NB4 (cell line): ENCODE results near the gene UTP11.

Experiments used
- CTCF ChIP-seq: IDR thresholded peaks from one replicate; pipeline ENCODE4 v1.5.1; 2012; ENCODE audit warnings: low read depth, low read length
- MAX ChIP-seq: IDR thresholded peaks from 2 replicates; pipeline ENCODE4 v1.6.1; 2011; ENCODE audit warnings: low read depth, low read length
- MYC ChIP-seq: IDR thresholded peaks from 2 replicates; pipeline ENCODE4 v1.6.1; 2011; ENCODE audit warnings: low read depth, low read length
- POLR2A ChIP-seq: IDR thresholded peaks from 2 replicates; pipeline ENCODE4 v1.6.1; 2011; ENCODE audit warnings: mild to moderate bottlenecking; ENCODE audit not compliant: insufficient read length; ENCODE audit errors: extremely low read depth

GRCh38 chr1:37965301-37965700 is 47.2 kb upstream of the UTP11 start:
- no peak for TF ChIP-seq CTCF
- no peak for TF ChIP-seq MAX
- no peak for TF ChIP-seq POLR2A
- no peak for TF ChIP-seq MYC
